ENCODE data around the gene COL4A3.

The COL4A3 gene

GRCh38 chr2:227339098-227339599 is 174.7 kb downstream of the COL4A3 start:
- no peak overlapping the region for H2BK15ac ChIP-seq (ENCODE audit: low read length)
- H3K36me3 ChIP-seq (replicated peaks in 1 of 2; ENCODE audit: control insufficient read depth in 2 of 2, insufficient read depth in 2 of 2, low read length in 2 of 2) = peaks cover 2 to 88% of the 10 kb centered on the region in 2 donors
- no peak overlapping the region for H2BK120ac ChIP-seq (ENCODE audit: low read depth, low read length)
- no peaks in the 10 kb centered on the region for H3K79me1 ChIP-seq (ENCODE audit: low read depth, low read length)
- no peaks in the 10 kb centered on the region for H3K27me3 ChIP-seq (ENCODE audit: control insufficient read depth in 3 of 3, insufficient read depth in 3 of 3, low read depth in 1 of 3, low read length in 3 of 3)
- H3K4ac ChIP-seq (ENCODE audit: low read length) = no peak overlapping the region
- no peak overlapping the region for H2BK5ac ChIP-seq (ENCODE audit: low read length)
- H3K14ac ChIP-seq (ENCODE audit: low read length) = no peak overlapping the region
- no peaks in the 10 kb centered on the region for H3K4me1 ChIP-seq (ENCODE audit: control insufficient read depth in 2 of 2, insufficient read depth in 1 of 2, low read depth in 1 of 2, low read length in 2 of 2)
- no peak overlapping the region for H3K4me2 ChIP-seq (ENCODE audit: insufficient read depth, low read length, poor library complexity, severe bottlenecking)
- no peak overlapping the region for H3K18ac ChIP-seq (ENCODE audit: low read length)
- no peak overlapping the region for H3K4me3 ChIP-seq (ENCODE audit: low read length in 2 of 2)
- no peak overlapping the region for H3K23ac ChIP-seq (ENCODE audit: low read depth, low read length, poor library complexity)
- H3K9ac ChIP-seq (ENCODE audit: low read depth, low read length, poor library complexity) = no peak overlapping the region
- H3K9me3 ChIP-seq (replicated peaks in 1 of 2; ENCODE audit: control insufficient read depth in 2 of 2, insufficient read depth in 1 of 2, low read depth in 1 of 2, low read length in 2 of 2) = no peaks in the 10 kb centered on the region
- H2BK12ac ChIP-seq (ENCODE audit: low read length) = no peak overlapping the region
- no peak overlapping the region for H4K91ac ChIP-seq (ENCODE audit: low read depth, low read length, poor library complexity)
- no CpG with 5 or more reads among the region's 2 CpGs for WGBS, 2 donors (ENCODE audit: extremely low coverage in 2 of 2, insufficient read length in 2 of 2, insufficient replicate concordance in 1 of 2)
- H3K27ac ChIP-seq (replicated peaks; ENCODE audit: low read length) = no peak overlapping the region
- H4K8ac ChIP-seq (ENCODE audit: low read depth, low read length) = no peak overlapping the region
- no peak overlapping the region for H2AK5ac ChIP-seq (ENCODE audit: low read depth, low read length)
- no peak overlapping the region for H2AFZ ChIP-seq (ENCODE audit: low read length)
- no peak for DNase-seq (ENCODE audit: low spot score)

- Histone ChIP-seq H2AK5ac (ENCODE audit: low read depth, low read length) (no peak overlapping the region), H3K9me3 (replicated peaks in 1 of 2; ENCODE audit: control insufficient read depth in 2 of 2, insufficient read depth in 1 of 2, low read depth in 1 of 2, low read length in 2 of 2) (no peaks in the 10 kb centered on the region), H3K4me2 (ENCODE audit: insufficient read depth, low read length, poor library complexity, severe bottlenecking) (no peak overlapping the region), H3K18ac (ENCODE audit: low read length) (no peak overlapping the region), H3K36me3 (replicated peaks in 1 of 2; ENCODE audit: control insufficient read depth in 2 of 2, insufficient read depth in 2 of 2, low read length in 2 of 2) (peaks cover 2 to 88% of the 10 kb centered on the region in 2 donors), H3K4ac (ENCODE audit: low read length) (no peak overlapping the region), H2BK12ac (ENCODE audit: low read length) (no peak overlapping the region), H2BK15ac (ENCODE audit: low read length) (no peak overlapping the region), H3K27me3 (ENCODE audit: control insufficient read depth in 3 of 3, insufficient read depth in 3 of 3, low read depth in 1 of 3, low read length in 3 of 3) (no peaks in the 10 kb centered on the region), H3K9ac (ENCODE audit: low read depth, low read length, poor library complexity) (no peak overlapping the region), H3K4me3 (ENCODE audit: low read length in 2 of 2) (no peak overlapping the region), H4K91ac (ENCODE audit: low read depth, low read length, poor library complexity) (no peak overlapping the region), H2BK5ac (ENCODE audit: low read length) (no peak overlapping the region), H2AFZ (ENCODE audit: low read length) (no peak overlapping the region), H3K23ac (ENCODE audit: low read depth, low read length, poor library complexity) (no peak overlapping the region), H3K14ac (ENCODE audit: low read length) (no peak overlapping the region), H4K8ac (ENCODE audit: low read depth, low read length) (no peak overlapping the region), H3K4me1 (ENCODE audit: control insufficient read depth in 2 of 2, insufficient read depth in 1 of 2, low read depth in 1 of 2, low read length in 2 of 2) (no peaks in the 10 kb centered on the region), H3K27ac (replicated peaks; ENCODE audit: low read length) (no peak overlapping the region), H2BK120ac (ENCODE audit: low read depth, low read length) (no peak overlapping the region), H3K79me1 (ENCODE audit: low read depth, low read length) (no peaks in the 10 kb centered on the region)
- no CpG with 5 or more reads among the region's 6 CpGs for WGBS, 2 donors (ENCODE audit: extremely low coverage in 2 of 2, insufficient read length in 2 of 2, insufficient replicate concordance in 1 of 2)
- no peak for DNase-seq (ENCODE audit: low spot score)
Measured at GRCh38 chr2:227340106-227340505, 175.7 kb downstream of the COL4A3 start.

- H3K9ac ChIP-seq (ENCODE audit: low read depth, low read length, poor library complexity) = no peak overlapping the region
- H3K36me3 ChIP-seq (replicated peaks in 1 of 2; ENCODE audit: control insufficient read depth in 2 of 2, insufficient read depth in 2 of 2, low read length in 2 of 2) = peaks cover 0 to 88% of the 10 kb centered on the region in 2 donors
- H3K4me1 ChIP-seq (ENCODE audit: control insufficient read depth in 2 of 2, insufficient read depth in 1 of 2, low read depth in 1 of 2, low read length in 2 of 2) = no peaks in the 10 kb centered on the region
- no peaks in the 10 kb centered on the region for H3K9me3 ChIP-seq (replicated peaks in 1 of 2; ENCODE audit: control insufficient read depth in 2 of 2, insufficient read depth in 1 of 2, low read depth in 1 of 2, low read length in 2 of 2)
- no peak overlapping the region for H4K91ac ChIP-seq (ENCODE audit: low read depth, low read length, poor library complexity)
- no peak overlapping the region for H3K18ac ChIP-seq (ENCODE audit: low read length)
- no peaks in the 10 kb centered on the region for H3K79me1 ChIP-seq (ENCODE audit: low read depth, low read length)
- no peak overlapping the region for H3K14ac ChIP-seq (ENCODE audit: low read length)
- no CpG with 5 or more reads among the region's 2 CpGs for WGBS, 2 donors (ENCODE audit: extremely low coverage in 2 of 2, insufficient read length in 2 of 2, insufficient replicate concordance in 1 of 2)
- no peak overlapping the region for H3K4me3 ChIP-seq (ENCODE audit: low read length in 2 of 2)
- no peak overlapping the region for H2BK5ac ChIP-seq (ENCODE audit: low read length)
- H3K23ac ChIP-seq (ENCODE audit: low read depth, low read length, poor library complexity) = no peak overlapping the region
- no peak overlapping the region for H2BK15ac ChIP-seq (ENCODE audit: low read length)
- no peak overlapping the region for H3K4me2 ChIP-seq (ENCODE audit: insufficient read depth, low read length, poor library complexity, severe bottlenecking)
- no peak overlapping the region for H2AFZ ChIP-seq (ENCODE audit: low read length)
- no peaks in the 10 kb centered on the region for H3K27me3 ChIP-seq (ENCODE audit: control insufficient read depth in 3 of 3, insufficient read depth in 3 of 3, low read depth in 1 of 3, low read length in 3 of 3)
- H2BK120ac ChIP-seq (ENCODE audit: low read depth, low read length) = no peak overlapping the region
- H3K27ac ChIP-seq (replicated peaks; ENCODE audit: low read length) = no peak overlapping the region
- H4K8ac ChIP-seq (ENCODE audit: low read depth, low read length) = no peak overlapping the region
- no peak overlapping the region for H2BK12ac ChIP-seq (ENCODE audit: low read length)
- no peak overlapping the region for H3K4ac ChIP-seq (ENCODE audit: low read length)
- no peak overlapping the region for H2AK5ac ChIP-seq (ENCODE audit: low read depth, low read length)
- DNase-seq (ENCODE audit: low spot score) = no peak
Measured at GRCh38 chr2:227341553-227341952, 177.1 kb downstream of the COL4A3 start.

GRCh38 chr2:227344231-227344630 is 179.8 kb downstream of the COL4A3 start:
- H3K4me2 ChIP-seq (ENCODE audit: insufficient read depth, low read length, poor library complexity, severe bottlenecking) = no peak overlapping the region
- WGBS, 2 donors (ENCODE audit: extremely low coverage in 2 of 2, insufficient read length in 2 of 2, insufficient replicate concordance in 1 of 2) = no CpG with 5 or more reads among the region's 2 CpGs

More at GRCh38 chr2:227344231-227344630, 179.8 kb downstream of the COL4A3 start:
- H2BK5ac ChIP-seq (ENCODE audit: low read length) = no peak overlapping the region
- H3K14ac ChIP-seq (ENCODE audit: low read length) = no peak overlapping the region
- no peak overlapping the region for H3K18ac ChIP-seq (ENCODE audit: low read length)
- H3K9ac ChIP-seq (ENCODE audit: low read depth, low read length, poor library complexity) = no peak overlapping the region
- H2BK120ac ChIP-seq (ENCODE audit: low read depth, low read length) = no peak overlapping the region
- H3K27me3 ChIP-seq (ENCODE audit: control insufficient read depth in 3 of 3, insufficient read depth in 3 of 3, low read depth in 1 of 3, low read length in 3 of 3) = no peaks in the 10 kb centered on the region
- no peak overlapping the region for H3K4me3 ChIP-seq (ENCODE audit: low read length in 2 of 2)
- no peak overlapping the region for H2BK15ac ChIP-seq (ENCODE audit: low read length)
- no peaks in the 10 kb centered on the region for H3K79me1 ChIP-seq (ENCODE audit: low read depth, low read length)
- no peak overlapping the region for H2AK5ac ChIP-seq (ENCODE audit: low read depth, low read length)
- no peak for DNase-seq (ENCODE audit: low spot score)
- H3K27ac ChIP-seq (replicated peaks; ENCODE audit: low read length) = no peak overlapping the region
- H3K9me3 ChIP-seq (replicated peaks in 1 of 2; ENCODE audit: control insufficient read depth in 2 of 2, insufficient read depth in 1 of 2, low read depth in 1 of 2, low read length in 2 of 2) = no peaks in the 10 kb centered on the region
- H3K4me1 ChIP-seq (ENCODE audit: control insufficient read depth in 2 of 2, insufficient read depth in 1 of 2, low read depth in 1 of 2, low read length in 2 of 2) = no peaks in the 10 kb centered on the region
- H3K23ac ChIP-seq (ENCODE audit: low read depth, low read length, poor library complexity) = no peak overlapping the region
- no peak overlapping the region for H4K91ac ChIP-seq (ENCODE audit: low read depth, low read length, poor library complexity)
- no peak overlapping the region for H4K8ac ChIP-seq (ENCODE audit: low read depth, low read length)
- peaks cover 2 to 95% of the 10 kb centered on the region in 2 donors for H3K36me3 ChIP-seq (replicated peaks in 1 of 2; ENCODE audit: control insufficient read depth in 2 of 2, insufficient read depth in 2 of 2, low read length in 2 of 2)
- no peak overlapping the region for H2AFZ ChIP-seq (ENCODE audit: low read length)
- H2BK12ac ChIP-seq (ENCODE audit: low read length) = no peak overlapping the region
- no peak overlapping the region for H3K4ac ChIP-seq (ENCODE audit: low read length)
